GM18511 (cell line): ENCODE results near the gene LCE3E.
"Not testable (repeated sequence)": the region's sequence is repeated elsewhere in the genome, so short reads cannot be mapped to it uniquely, and the experiment has no call there.

Source experiments
- ATAC-seq: cut with Tn5 transposase; IDR thresholded peaks from one replicate; pipeline ENCODE4 v1.9.1; 2021; ENCODE audit warnings: mild to moderate bottlenecking, moderate library complexity; ENCODE audit not compliant: unreplicated experiment

Gene LCE3E, protein sequence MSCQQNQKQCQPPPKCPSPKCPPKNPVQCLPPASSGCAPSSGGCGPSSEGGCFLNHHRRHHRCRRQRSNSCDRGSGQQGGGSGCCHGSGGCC

DNA sequence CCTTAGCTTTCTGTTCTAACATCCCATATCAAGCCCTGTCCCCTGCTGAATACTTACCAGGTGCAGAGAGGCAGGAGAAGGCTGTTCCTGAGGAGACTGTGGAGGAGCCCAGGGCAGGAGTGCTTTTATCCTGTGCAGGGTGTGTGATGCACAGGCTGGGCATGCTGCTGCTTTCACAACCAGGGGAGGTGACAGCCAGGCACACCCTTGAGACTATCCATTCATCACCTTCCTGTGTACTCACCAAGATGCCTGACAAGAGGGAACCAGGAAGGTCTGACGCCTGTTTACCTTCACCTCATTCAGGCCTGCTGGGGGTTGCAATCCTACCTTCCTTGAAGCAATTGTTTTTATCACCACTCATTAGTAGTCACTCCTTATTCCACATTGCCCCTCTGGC, at the start of gene LCE3E:
LCE3E (minus strand) TSS at position 100 of the 400 bp plus-strand sequence. CDS start 572 bp downstream, outside the sequence.
- ATAC-seq: no peak

DNA sequence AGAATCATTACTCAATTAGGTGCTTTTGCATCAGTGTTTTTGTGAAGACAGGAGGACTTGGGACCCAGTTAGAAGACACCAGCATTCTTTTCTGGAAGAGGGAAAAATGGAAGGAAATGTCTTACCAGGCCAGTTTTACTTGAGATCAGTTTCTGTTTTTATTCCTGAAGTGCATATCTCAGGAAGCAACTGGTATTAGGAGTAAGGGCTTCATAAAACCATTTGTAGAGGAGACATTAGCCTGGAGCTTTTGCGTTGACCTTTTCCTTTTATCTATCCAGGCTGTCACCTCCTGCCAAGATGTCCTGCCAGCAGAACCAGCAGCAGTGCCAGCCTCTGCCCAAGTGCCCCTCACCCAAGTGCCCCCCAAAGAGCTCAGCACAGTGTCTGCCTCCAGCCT, 46.9 kb upstream of the LCE3E start, which contains the start of gene LCE3B:
LCE3B (plus strand) TSS at position 301 of the 400 bp plus-strand sequence; CDS start at position 301, 0 bp downstream.
- no peak for ATAC-seq

DNA sequence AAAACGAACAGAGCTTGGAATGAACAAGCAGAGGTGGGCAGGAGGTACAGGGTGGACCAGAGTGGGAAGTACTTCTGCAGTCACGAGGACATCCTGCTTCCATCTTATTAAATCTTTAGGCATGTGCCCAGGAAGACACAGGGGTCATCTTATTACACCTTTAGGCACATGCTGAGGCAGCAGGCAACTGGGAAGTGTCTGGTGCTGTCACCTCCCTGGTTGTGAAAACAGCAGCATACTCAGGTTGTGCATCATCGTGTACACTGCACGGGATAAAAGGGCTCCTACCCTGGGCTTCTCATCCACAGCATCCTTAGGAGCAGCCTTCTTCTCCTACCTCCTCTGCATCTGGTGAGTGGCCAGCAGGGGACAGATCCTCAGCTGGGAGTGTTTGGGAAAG, 33.4 kb upstream of the LCE3E start, which contains the start of gene LCE3C:
LCE3C (plus strand) TSS at position 301 of the 400 bp plus-strand sequence. CDS start 498 bp downstream, outside the sequence.
- no peak for ATAC-seq

DNA sequence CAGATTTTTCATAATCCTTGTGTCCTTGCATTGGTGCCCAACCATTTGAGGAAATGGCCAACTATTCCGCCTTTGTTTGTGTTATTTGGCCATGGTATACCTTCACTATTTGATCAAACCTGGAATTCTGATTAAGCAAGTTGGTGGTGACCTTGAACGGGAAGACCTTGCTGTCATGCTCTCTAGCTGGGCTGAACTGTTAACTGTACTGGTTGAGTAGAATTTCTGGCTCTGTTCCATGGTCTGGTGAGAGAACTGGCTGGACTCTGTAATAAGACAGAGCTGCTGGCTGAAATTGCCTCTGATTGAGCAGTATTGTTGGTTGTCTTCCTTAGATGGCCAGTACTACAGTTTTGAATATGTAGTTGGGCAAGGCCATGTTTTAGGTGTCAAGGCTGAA, 30.4 kb upstream of the LCE3E start:
- ATAC-seq: no peak

DNA sequence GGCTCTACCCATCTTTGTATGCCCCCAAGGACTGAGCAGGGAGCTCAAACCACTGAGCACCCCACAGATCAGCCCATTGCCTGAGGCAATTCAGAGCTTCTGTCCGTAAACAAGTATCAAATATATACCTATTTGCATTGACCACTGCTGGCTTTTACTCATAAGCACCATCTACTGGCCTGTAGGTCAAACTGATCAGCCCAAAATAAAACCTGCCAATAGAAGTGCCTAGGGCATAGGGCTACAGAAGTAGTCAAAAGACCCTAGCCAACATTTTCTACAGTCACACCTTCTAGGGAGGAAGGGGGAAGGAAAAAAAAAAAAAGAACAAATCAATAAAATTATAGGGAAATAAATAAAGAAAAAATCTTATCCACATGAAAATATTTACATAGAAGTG, 19.0 kb upstream of the LCE3E start:
- no peak for ATAC-seq

DNA sequence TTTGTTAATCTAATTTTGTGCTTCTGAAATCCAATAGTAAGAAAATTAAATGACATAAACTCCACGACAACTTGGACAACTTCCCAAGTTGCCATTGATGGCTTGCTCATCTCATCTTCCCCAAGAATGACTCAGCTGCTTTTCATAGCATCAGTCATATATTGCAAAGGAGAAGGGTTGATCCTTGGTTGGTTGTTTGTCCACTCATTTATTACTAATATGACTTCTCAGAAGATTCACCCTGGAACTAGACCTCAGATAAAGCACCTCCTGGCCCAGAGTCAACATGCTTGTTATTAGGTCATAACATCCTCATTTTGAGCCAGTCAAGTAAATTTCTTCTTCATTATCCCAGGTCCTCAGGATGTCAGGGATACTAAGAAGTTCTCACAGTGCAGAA, 16.1 kb upstream of the LCE3E start:
- ATAC-seq: no peak

DNA sequence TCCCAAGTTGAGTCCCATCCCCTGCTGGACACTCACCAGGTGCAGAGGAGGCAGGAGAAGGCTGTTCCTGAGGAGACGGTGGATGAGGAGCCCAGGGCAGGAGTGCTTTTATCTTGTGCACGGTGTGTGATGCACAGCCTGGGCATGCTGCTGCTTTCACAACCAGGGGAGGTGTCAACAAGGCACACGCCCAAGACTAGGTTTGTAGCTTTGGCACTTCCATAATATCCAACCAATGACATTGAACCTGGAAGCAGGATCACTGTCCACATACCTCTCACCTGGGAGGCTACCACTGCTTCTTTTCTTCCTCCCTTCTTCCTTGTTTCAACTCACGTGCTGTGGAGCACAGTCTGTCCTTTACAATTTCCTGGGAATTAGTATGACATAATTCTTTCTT, 13.9 kb upstream of the LCE3E start, which contains the start of gene LCE3D:
LCE3D (minus strand) TSS at position 84 of the 400 bp plus-strand sequence. CDS start 580 bp downstream, outside the sequence.
- no peak for ATAC-seq

DNA sequence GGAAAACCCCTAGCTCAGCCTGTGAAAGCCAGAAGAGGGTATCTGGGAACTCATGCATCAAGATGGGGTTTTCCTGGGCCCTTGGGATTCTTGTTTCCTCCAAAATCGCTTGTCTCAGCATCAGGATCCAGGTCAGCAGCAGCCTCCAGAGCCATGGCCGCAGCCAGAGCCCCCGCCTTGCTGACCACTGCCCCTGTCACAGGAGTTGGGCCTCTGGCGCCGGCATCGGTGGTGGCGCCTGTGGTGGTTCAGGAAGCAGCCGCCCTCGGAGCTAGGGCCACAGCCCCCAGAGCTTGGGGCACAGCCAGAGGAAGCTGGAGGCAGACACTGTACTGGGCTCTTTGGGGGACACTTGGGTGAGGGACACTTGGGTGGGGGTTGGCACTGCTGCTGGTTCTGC, 12.9 kb upstream of the LCE3E start:
- not testable (repeated sequence) for ATAC-seq

DNA sequence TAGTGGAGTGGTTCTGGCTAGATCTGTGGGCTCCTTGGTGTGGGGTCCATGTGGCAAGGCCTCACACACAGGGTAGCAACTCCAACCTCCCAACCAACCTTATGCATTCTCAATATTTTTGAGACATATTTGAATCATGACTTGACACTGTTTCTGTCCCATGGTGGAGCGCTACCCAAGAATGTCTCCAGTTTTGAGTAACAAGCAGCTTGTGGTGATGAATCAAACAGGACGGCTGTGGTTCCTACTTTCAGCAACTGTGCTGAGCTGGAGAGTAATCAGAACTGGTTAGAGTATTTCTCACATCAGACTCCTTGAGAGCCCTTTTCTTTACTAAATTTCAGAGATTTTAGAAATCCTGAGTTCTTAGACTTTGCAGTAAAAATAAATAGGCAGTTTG, 10.6 kb upstream of the LCE3E start:
- ATAC-seq: no peak

DNA sequence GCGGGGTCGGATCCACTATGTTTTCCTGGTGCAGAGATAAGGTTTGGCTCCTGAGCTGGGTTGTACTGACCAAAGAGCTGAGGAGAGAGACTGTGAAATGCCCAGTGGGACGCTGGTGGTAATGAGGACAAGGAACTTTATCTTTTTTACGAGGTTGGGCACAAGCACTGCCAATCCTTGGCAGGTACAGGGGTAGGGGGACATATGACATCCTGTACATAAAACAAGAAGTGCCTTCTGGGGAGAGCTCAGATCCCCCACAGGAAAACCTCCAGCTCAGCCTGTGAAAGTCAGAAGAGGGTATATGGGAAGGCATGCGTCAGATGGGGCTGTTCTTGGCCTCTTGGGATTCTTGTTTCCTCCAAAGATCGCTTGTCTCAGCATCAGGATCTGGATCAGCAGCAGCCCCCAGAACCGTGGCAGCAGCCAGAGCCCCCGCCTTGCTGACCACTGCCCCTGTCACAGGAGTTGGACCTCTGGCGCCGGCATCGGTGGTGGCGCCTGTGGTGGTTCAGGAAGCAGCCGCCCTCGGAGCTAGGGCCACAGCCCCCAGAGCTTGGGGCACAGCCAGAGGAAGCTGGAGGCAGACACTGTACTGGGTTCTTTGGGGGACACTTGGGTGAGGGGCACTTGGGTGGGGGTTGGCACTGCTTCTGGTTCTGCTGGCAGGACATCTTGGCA, 905 bp downstream of the LCE3E start:
- ATAC-seq: no peak

DNA sequence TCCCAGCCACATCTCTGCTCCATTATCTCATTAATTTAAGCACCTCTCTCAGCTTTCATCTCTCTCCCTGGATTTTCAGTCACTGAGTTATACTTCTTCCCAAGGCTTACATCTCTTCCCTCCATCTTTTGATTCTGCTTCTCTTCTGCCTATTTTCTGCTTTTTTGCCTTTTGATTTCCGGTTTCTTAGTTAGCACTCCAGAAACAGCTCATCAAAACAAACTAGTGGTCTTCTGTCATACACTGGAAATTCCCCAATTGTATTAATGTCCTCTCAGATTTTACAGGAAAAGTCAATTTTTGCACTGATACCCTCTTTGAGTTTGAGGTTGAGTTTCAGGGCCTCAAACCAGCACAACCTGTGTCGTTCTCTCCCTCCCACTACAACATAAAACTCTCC, 1.5 kb downstream of the LCE3E start:
- no peak for ATAC-seq

DNA sequence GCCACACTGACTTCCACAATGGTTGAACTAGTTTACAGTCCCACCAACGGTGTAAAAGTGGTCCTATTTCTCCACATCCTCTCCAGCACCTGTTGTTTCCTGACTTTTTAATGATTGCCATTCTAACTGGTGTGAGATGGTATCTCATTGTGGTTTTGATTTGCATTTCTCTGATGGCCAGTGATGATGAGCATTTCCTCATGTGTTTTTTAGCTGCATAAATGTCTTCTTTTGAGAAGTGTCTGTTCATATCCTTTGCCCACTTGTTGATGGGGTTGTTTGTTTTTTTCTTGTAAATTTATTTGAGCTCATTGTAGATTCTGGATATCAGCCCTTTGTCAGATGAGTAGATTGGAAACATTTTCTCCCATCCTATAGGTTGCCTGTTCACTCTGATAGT, 18.2 kb downstream of the LCE3E start:
- ATAC-seq: not testable (repeated sequence)

DNA sequence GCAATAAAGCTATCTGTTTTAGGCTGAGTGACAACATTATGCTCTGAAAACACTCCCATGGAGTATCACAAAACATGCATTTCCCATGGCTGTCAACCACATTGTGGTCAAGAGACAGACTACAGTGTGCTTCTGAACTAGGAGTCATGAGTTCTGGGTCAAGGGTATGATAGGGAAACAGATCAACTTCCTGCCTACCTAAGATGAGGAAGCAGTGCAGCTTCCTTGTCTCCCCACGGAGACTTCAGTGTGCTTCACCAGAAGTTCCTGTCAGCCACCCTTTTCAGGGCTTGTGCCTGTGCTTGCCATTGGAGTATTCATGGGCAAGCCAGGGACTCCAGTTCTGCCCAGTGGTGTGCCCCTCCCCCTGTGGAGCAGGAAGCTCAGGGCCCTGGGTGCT, 19.9 kb downstream of the LCE3E start:
- ATAC-seq: no peak

DNA sequence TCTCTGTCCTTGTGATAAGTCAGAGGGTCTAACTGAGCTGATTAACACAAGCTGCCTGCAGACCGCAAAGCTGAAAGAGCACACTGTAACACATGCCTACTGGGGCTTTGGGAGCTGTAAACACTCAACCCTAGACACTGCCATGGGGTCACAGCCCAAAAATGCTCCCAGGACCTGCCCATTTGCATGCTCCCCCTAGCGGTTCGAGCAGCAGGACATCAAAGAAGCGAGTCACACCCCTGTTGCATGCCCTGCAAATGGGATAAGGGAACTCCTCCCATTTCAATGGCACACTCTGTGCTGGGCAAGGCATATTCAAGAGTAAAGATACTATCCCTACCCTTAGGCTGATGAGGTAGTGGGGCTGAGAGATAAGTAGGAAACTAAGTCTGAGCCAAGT, 22.8 kb downstream of the LCE3E start:
- no peak for ATAC-seq

DNA sequence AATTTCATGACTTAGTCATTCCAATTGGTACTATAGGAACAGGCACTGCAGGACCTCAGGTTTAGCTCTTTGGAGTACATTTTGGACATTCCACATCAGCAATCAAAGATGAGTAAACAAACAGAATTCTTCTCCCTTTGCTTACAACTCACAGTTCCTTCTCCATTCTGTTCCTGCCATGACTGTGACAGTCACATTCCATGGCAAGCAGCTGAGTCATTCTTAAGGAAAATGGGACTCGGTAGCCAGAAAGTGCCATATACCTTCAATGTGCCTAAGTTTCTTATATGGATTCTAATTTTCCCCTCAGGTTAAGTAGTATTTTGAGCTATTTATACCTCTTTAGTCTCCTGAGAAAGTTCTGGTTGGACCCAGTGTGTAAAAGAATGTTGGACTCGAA, 26.7 kb downstream of the LCE3E start:
- ATAC-seq: no peak

DNA sequence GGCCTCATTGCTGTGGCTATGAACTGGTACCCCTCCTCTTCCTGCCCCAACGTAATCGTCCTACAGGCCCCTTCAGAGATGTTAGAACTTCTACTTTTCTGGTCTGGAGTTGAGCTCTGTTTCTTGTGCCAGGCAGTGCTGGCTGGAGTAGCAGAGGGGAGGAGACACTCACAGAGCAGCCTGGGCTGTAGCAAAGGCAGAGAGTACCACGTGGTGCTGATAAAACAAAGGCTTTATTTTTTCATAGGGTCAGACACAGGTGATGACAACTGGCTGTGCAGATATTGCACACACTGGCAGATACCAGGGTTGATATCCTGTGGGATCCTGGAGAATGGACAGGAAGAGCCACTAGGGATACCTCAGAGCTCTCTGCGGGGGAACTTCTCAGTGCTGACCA, 29.1 kb downstream of the LCE3E start:
- no peak for ATAC-seq

DNA sequence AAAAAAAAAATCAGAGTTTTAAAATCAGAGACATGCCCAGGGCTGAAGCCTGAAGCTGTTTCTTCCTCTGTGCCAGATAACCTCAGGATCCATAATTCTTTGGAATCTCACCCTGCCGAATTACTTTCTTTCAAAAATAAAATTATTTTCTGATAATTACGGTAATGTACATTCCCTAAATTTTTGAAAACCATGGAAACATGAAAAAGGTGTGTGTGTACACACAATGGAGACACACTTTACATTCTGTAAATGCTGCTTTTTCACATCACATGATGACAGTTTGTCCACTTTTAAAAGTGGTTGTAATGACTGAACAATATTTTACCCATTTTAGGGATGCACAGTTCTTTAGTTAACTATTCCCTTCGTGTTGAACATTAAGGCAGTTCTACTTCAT, 30.8 kb downstream of the LCE3E start:
- ATAC-seq: no peak

DNA sequence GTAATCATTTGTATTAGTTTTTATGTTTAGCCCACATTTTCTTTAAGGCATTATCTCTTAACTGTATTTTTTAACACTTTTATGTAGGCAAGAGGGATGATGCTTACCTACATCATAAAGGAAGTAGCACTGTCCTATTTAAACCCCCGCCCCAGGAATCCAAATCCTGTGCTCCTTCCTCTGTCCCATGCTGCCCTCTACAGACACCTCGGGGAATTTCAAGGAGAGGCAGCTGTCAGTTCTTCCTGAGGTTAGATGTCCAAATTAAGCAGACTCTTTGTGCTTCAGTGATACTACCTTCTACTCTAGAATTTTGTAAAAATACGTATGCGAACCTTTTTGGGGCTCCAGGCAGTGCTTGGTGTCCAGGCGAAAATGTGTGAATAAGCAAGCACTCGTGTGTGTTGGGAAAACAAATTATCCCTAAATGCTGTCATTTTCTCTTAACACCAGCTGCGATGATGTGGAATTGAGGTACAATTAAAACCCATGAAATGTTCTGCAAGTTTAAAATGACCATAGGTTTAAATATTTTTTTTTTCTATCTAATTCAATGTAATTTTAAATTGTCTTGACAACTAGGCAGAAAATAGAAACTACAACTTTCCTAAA, 33.1 kb downstream of the LCE3E start:
- ATAC-seq: no peak

DNA sequence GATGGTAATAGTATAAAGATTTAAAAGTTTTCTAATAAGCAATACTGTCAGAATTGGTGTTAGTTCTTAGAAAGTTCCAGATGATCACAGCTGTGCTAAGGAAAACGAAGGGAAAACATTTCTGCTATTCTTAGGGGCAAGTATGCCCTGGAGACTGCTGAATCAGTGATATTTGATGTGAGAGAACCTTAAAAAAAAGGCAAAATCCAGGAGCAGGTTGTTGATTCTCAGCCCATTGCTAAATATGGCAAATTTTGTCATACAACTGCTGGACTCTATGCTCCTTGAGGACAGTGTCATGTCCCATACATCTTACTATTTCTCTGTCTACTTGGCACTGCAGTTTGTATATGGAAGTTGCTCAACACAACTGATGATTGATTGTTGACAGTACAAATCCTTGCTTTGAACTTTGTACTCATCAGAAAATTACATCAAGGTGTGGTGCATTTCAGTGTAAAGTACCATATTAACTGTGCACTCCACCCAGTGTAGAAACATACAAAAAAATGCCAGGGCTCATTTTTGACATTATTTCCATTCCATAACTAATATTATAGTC, 41.4 kb downstream of the LCE3E start:
- no peak for ATAC-seq

DNA sequence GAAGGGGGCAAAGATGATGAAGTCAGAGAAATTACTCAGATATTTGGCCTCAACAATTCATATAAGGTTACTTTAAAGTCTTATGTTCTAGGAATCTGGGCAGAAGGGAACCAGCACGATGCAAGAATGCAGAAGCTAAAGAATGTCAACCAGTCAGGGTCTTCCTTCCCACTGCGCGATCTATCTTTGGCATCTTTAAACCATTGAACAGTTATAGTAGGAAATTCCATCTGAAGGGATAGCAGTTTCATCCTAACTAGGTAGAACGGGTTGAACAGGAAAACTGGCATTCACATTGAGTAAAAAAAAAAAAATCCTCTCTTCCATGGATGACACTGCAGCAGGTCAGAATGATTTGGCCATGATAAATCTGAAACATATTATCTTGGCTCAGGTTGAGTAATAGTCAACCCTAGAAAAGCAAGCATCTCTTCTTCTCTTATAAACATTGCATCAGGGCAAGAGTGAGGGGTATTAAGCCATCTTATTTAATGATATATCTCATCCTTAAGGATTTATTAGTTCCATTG, 46.0 kb downstream of the LCE3E start:
- ATAC-seq: no peak

DNA sequence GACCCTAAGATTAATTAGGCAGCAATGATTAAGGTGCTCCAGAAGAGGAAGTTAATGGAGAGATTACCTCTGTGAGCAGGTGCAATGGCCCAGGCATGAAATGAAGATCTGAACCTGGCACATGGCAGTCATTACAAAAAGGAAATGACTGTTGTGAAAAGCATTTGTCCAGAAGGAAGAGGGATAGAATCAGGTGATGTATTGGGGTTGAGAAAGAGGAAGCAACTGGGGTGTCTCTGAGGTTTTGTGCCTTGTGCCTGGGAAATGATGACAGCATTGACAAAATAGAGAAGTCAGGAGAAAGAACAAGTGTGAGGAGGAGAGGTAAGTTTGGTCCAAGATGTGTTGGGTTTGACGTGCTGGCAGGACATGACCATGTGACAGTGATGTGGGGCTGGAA, 46.7 kb downstream of the LCE3E start:
- ATAC-seq: no peak
